IPS DF 19.7 (cell line): ENCODE data around the gene BCAS4.
"Not testable (repeated sequence)": the region's sequence is repeated elsewhere in the genome, so short reads cannot be mapped to it uniquely, and the experiment has no call there.

ENCODE experiments used
- DNase-seq: peaks from one replicate; pipeline ENCODE4 v3.0.0-alpha.2; 2013; ENCODE audit warnings: low read depth, low spot score

Gene BCAS4

DNA sequence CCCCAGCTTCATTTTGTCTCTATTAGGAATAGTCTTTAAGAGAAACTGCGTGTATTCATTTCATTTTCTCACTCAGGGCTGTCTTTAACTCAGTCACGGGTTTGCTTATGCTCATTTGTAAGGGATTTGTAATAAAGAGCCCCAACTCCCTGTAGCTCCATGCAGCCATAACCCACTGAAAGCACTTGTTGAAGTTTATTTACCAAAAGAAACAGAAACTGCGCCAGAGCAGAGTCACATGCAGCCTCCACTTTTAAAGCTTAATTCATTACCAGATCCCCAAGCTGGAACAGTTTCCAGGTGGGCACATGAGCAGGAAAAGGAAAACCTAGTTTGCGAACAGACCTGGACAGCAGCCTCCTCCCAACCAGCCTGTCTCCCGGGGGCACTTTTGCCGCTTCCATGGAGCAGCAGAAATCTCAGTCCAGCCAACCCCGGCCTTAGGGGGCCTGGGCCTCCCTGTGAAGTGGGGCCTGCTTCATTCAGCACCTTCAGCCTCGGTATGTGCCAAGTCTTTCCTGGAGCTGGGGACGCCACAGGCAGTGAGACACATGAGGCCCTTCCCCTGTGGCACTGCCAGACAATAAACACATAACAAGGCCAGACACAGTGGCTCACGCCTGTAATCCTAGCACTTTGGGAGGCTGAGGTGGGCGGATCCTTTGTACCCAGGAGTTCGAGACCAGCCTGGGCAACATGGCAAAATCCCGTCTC lies 4.5 kb downstream of the BCAS4 start:
- no peak for DNase-seq

GRCh38 chr20:50799890-50800550 lies 5.2 kb downstream of the BCAS4 start:
- DNase-seq = no peak

GRCh38 chr20:50800986-50801746 lies 6.3 kb downstream of the BCAS4 start:
- not testable (repeated sequence) for DNase-seq

DNA sequence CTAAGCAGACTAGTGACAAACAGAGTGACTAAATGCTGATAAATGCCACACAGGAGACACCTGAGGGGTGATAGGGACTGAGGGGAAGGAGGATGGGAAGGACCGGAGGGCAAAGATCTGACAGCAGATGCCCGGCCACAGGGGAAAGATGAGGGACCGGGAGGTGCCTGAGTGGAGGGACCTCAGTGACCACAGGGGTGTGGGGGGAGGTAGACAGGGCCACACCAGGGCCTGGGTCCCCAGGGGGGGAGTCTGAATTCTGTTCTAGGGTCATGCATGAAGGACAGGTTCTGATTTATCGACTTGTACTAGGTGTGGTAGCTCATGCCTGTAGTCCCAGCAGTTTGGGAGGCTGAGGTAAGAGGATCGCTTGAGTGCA lies 6.9 kb downstream of the BCAS4 start:
- no peak for DNase-seq

DNA sequence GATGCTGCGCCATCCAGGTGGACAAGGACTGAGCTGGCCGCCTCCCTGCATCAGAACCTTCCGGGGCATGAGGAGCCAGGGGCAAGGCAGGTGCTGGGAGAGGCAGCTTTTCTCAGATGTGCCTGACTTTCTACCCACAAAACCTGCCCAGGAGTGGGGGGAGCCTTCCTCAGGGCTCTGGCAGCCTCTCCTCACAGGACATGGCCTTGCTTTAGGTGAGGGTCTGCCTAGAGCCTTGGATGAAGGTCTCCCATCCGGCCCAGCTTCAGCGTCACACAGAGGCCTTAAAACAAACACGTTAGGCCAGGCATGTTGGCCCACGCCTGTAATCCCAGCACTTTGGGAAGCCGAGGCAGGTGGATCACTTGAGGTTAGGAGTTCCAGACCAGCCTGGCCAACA lies 7.4 kb downstream of the BCAS4 start:
- no peak for DNase-seq

DNA sequence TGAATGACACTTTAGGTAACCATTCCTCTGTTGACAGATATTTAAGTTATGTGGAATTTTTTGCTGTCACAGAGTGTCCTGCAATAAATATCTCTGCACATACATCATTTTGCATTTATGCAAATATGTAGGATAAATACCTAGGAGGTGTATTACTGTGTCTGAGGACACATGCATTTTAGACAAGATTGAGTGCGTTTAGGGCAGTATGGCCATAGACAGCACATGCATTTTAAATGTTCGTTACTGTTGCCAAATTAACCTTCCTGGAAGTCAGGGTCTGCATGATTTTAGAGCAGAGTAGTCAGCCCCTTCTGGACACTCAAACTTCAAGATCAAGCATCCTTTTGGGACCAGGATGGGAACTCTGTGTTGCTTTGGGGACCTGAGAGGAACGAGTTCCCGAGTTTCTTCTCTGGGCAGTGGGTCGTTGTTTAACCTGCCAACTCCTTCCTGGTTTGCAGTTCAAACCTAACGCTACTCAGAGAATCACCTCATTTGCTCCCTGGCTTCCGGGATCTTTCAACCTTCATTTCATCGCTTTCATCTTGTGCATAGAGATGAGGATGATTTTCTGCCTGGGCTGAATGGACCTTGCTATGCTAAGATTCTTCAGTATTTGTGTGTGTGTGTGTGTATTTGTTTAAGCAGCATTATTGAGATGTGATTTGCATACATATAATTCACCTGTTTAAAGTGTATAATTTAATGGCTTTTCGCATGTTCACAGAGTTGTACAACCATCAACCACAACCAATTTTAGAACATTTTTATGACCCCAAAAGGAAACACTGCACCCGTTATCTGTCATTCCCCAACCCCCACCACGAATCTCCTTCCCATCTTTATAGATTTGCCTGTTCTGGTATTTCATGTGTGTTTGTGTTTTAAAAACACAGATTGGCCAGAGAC lies 9.8 kb downstream of the BCAS4 start:
- DNase-seq = no peak

DNA sequence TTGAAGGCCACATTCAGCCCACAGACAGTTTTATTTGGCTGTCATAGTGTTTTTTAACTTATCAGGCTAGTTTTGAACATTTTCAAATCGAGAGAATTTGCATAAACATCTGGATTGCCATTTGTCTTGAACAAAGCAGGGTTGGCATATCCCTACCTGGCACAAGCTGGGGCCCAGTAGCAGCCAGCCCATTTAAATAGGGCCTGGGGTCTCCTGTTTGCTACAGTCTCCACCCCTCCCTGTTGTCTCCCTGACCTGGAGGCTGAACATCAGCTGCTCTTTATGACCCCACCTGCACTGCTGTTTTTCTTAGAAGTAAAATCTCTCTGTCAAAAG lies 10.5 kb downstream of the BCAS4 start:
- no peak for DNase-seq

- DNase-seq = no peak
Measured at GRCh38 chr20:50806126-50806768, 11.4 kb downstream of the BCAS4 start.

DNA sequence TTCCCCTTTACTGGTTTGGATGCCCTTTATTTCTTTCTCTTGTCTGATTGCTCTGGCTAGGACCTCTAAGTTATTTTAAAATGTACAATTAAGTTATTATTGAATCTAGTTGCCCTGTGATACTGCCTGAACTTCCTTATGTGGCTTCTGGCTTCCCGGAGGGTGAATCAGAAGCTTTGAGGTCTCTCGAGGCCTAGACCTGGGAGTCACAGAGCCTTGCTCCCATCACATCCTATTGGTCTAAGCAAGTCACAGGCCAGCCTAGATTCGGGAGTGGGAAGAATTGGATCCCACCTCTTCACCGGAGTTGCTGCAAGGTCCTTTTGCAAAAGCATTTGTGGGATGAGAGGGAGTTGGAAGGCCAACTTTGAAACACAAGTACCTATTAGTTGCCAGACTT lies 15.2 kb downstream of the BCAS4 start:
- no peak for DNase-seq

DNA sequence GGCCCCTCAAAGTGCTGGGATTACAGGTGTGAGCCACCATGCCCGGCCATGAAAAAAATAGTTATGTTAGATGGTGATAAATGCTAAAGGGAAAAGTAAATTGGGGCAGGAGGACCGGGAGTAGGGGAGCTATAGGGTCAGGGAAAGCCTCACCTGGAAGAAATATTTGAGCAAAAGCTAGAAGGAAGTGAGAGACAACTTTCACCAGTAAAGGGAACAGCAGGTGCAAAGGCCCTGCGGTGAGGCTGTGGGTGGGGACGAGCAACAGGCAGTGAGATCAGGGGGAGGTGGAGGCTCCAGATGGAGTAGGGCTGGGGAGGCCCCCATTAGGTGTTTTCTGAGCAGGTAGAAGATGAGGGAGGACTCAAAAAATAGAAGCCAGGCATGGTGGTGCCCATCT lies 16.0 kb downstream of the BCAS4 start:
- DNase-seq = no peak

GRCh38 chr20:50813101-50813643 lies 18.3 kb downstream of the BCAS4 start:
- no peak for DNase-seq

GRCh38 chr20:50813801-50814200 lies 18.9 kb downstream of the BCAS4 start:
- no peak for DNase-seq

DNA sequence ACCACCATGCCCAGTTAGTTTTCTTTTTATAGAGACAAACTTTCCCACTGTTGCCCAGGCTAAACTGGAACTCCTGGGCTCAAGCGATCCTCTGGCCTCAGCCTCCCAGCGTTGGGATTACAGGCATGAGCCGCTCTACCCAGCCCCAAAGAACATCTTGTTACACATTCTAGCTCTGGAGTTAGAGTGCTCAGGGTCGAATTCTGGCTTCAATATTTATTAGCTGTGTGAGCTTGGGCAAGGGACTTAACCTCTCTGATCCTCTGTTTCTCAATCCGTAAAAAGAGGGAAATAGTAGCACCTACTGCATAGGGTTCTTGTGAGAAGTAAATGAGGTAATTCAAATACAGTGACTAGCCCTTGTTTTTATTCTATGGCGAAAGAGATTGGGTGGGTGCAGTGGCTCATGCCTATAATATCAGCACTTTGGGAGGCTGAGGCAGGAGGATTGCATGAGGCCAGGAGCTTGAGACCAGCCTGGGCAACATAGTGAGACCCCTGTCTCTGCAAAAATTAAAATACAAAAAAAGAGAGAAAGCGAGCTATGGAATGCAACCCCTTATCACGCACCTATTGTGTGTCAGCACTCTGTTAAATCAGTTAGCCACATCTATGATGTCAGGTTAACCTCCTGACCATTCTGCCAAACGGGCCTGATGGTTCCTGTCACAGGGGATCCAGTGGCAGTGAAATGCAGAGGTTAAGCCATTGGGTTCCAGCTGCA lies 19.7 kb downstream of the BCAS4 start:
- no peak for DNase-seq

- no peak for DNase-seq
Measured at GRCh38 chr20:50815162-50815989, 20.5 kb downstream of the BCAS4 start.

DNA sequence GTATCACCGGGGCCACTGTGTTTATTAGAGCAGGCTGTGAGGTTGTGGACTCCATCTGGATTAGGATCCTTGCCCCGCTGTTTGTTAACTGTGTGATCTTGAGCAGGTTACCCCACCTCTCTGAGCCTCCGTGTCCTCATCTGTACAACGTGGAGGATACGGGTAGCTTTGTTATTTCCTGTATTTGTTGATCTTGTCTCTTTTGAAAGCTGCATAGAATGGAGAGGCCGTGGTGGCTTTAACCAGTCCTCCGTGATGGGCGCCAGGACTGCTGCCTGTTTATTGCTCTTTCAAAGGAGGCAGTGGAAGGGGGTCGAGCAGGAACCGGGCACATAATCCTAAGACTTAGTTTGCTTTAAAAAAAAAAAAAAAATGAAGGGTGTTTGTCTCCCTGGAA lies 22.9 kb downstream of the BCAS4 start:
- DNase-seq = no peak

DNA sequence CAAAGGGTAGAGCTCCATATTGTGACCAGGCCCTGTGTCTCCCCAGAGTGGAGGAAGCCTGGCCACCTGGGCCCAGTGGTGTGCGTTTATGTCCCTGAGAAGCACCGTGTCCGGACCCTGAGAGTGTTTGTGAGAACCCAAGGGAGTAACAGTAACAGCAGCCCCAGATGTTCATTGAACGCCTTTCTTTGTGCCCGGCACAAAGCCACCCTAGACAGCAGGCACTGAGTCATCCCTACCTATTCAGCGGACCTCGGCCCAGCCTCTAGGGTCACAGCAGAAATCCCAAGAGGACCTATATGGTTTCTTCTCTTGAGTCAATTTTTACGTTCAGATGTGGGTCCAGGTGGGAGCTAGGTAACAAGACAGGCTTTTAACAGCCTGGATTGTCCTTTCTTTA lies 24.5 kb downstream of the BCAS4 start:
- no peak for DNase-seq

- no peak for DNase-seq
Measured at GRCh38 chr20:50820515-50821256, 25.8 kb downstream of the BCAS4 start.

- DNase-seq = no peak
Measured at GRCh38 chr20:50821257-50821921, 26.5 kb downstream of the BCAS4 start.
